IMR-90 (cell line): ENCODE results near the gene RNF114. TPM values are rescaled to one million over a fixed set of nuclear protein-coding genes. Genes with fewer than 3 reads are reported as not detected.

Source experiments
- ATAC-seq: fragments of 200-7000 bp; cut with Tn5 transposase; 2 replicates; pipeline ENCODE4 v1.9.1; 2020; ENCODE audit warnings: low read depth, mild to moderate bottlenecking, moderate library complexity
- BruUV-seq: library from RNA; stranded (reverse); fragments of 400-500 nt; replicated peaks from 2 replicates; lab custom pipeline; 2021; lab: Mats Ljungman, UMichigan
- CTCF ChIA-PET: fragments of 300-600 bp; formaldehyde crosslinking; extraction: SDS; loops from one replicate; lab custom pipeline; 2021; ENCODE audit warnings: antibody characterized with exemption; lab: Yijun Ruan, JAX
- POLR2A ChIA-PET: fragments of 300-600 bp; sonication (Branson Sonifier 250); formaldehyde crosslinking; loops from one replicate; lab custom pipeline; 2022; ENCODE audit warnings: antibody characterized with exemption; ENCODE audit not compliant: unreplicated experiment; lab: Charles Lee
- DNase-seq: peaks from one replicate; pipeline ENCODE4 v3.0.0; 2013
- H2AFZ ChIP-seq: replicated peaks from 2 replicates; pipeline ENCODE3; 2013; ENCODE audit warnings: low read length, mild to moderate bottlenecking; ENCODE audit not compliant: poor library complexity
- H2AK5ac ChIP-seq: 2 replicates; pipeline ENCODE4 v1.6.1; 2013; ENCODE audit warnings: low read depth, low read length, inconsistent platforms
- H2AK9ac ChIP-seq: replicated peaks from 2 replicates; pipeline ENCODE3; 2013; ENCODE audit warnings: mild to moderate bottlenecking, low read depth, low read length, moderate library complexity; ENCODE audit not compliant: poor library complexity
- H2BK120ac ChIP-seq: 2 replicates; pipeline ENCODE4 v1.6.1; 2013; ENCODE audit warnings: low read depth, low read length, inconsistent platforms
- H2BK15ac ChIP-seq: 3 replicates; pipeline ENCODE4 v1.6.1; 2013; ENCODE audit warnings: low read depth, low read length, inconsistent platforms
- H2BK20ac ChIP-seq: 2 replicates; pipeline ENCODE4 v1.6.1; 2013; ENCODE audit warnings: low read depth, mild to moderate bottlenecking, inconsistent platforms, low read length, moderate library complexity
- H2BK5ac ChIP-seq: 2 replicates; pipeline ENCODE4 v1.6.1; 2013; ENCODE audit warnings: mild to moderate bottlenecking, low read depth, low read length, inconsistent platforms; ENCODE audit not compliant: poor library complexity, severe bottlenecking
- H3K14ac ChIP-seq: replicated peaks from 2 replicates; pipeline ENCODE4 v1.6.1; 2013; ENCODE audit warnings: low read depth, low read length, inconsistent platforms
- H3K18ac ChIP-seq: 2 replicates; pipeline ENCODE4 v1.6.1; 2013; ENCODE audit warnings: low read depth, low read length, control low read depth
- H3K23ac ChIP-seq: 2 replicates; pipeline ENCODE4 v1.6.1; 2013; ENCODE audit warnings: low read depth, low read length, inconsistent platforms
- H3K27ac ChIP-seq: 2 replicates; pipeline ENCODE4 v1.5.1; 2013; ENCODE audit warnings: mild to moderate bottlenecking, control low read depth, low read length; ENCODE audit not compliant: insufficient read depth
- H3K27me3 ChIP-seq: 2 replicates; pipeline ENCODE4 v1.6.1; 2013; ENCODE audit warnings: low read length; ENCODE audit not compliant: control insufficient read depth, insufficient read depth
- H3K36me3 ChIP-seq: 2 replicates; pipeline ENCODE4 v1.6.1; 2013; ENCODE audit warnings: low read length, mixed read lengths; ENCODE audit not compliant: control insufficient read depth, insufficient read depth
- H3K4ac ChIP-seq: 2 replicates; pipeline ENCODE4 v1.6.1; 2013; ENCODE audit warnings: low read depth, low read length, inconsistent platforms
- H3K4me1 ChIP-seq: 2 replicates; pipeline ENCODE4 v1.6.1; 2013; ENCODE audit warnings: low read length, mixed read lengths; ENCODE audit not compliant: control insufficient read depth, insufficient read depth
- H3K4me2 ChIP-seq: 2 replicates; pipeline ENCODE4 v1.6.1; 2013; ENCODE audit warnings: low read depth, mild to moderate bottlenecking, control low read depth, low read length, moderate library complexity
- H3K4me3 ChIP-seq: 2 replicates; pipeline ENCODE4 v1.5.1; 2013; ENCODE audit warnings: low read depth, mild to moderate bottlenecking, control low read depth, low read length, moderate library complexity; ENCODE audit not compliant: insufficient read depth
- H3K56ac ChIP-seq: 2 replicates; pipeline ENCODE4 v1.6.1; 2013; ENCODE audit warnings: low read length, inconsistent platforms; ENCODE audit not compliant: insufficient read depth; ENCODE audit errors: extremely low read depth
- H3K79me1 ChIP-seq, 2 experiments: 2 replicates each; pipeline ENCODE4 v1.6.1; 2013; ENCODE audit warnings: low read length in 2 of 2, inconsistent platforms in 1 of 2, low read depth in 1 of 2
- H3K9ac ChIP-seq: 2 replicates; pipeline ENCODE4 v1.6.1; 2013; ENCODE audit warnings: low read depth, low read length, control low read depth
- H3K9me1 ChIP-seq: 2 replicates; pipeline ENCODE4 v1.6.1; 2013; ENCODE audit warnings: low read length, inconsistent platforms; ENCODE audit not compliant: insufficient read depth
- H3K9me3 ChIP-seq: 2 replicates; pipeline ENCODE4 v1.6.1; 2013; ENCODE audit warnings: low read length; ENCODE audit not compliant: control insufficient read depth, insufficient read depth
- H4K20me1 ChIP-seq: 2 replicates; pipeline ENCODE4 v1.6.1; 2013; ENCODE audit warnings: low read length, inconsistent platforms; ENCODE audit not compliant: insufficient read depth
- H4K5ac ChIP-seq: 2 replicates; pipeline ENCODE4 v1.6.1; 2013; ENCODE audit warnings: mild to moderate bottlenecking, low read depth, low read length, control low read depth
- H4K8ac ChIP-seq, 2 experiments: 2 replicates each; pipeline ENCODE4 v1.6.1; 2013; ENCODE audit warnings: low read depth in 2 of 2, low read length in 2 of 2, control low read depth in 1 of 2, inconsistent platforms in 1 of 2
- H4K91ac ChIP-seq: 2 replicates; pipeline ENCODE4 v1.6.1; 2013; ENCODE audit warnings: low read depth, low read length, inconsistent platforms; ENCODE audit not compliant: insufficient read depth
- CHD1 ChIP-seq: IDR thresholded peaks from 2 replicates; pipeline ENCODE4 v1.6.1; 2012; ENCODE audit warnings: low read depth, low read length, improper control_type of control experiment
- FOS ChIP-seq: fragments of 150-350 bp; IDR thresholded peaks from 2 replicates; pipeline ENCODE4 v1.6.1; 2016; ENCODE audit warnings: low read depth, low read length
- MAFK ChIP-seq: IDR thresholded peaks from 2 replicates; pipeline ENCODE4 v1.6.1; 2012; ENCODE audit warnings: low read depth, low read length, improper control_type of control experiment
- MXI1 ChIP-seq: IDR thresholded peaks from 2 replicates; pipeline ENCODE4 v1.6.1; 2012; ENCODE audit warnings: low read depth, mild to moderate bottlenecking, low read length, moderate library complexity, borderline replicate concordance
- RAD21 ChIP-seq: IDR thresholded peaks from 2 replicates; pipeline ENCODE4 v1.6.1; 2012; ENCODE audit warnings: low read length, improper control_type of control experiment
- SMC3 ChIP-seq: fragments of 150-350 bp; IDR thresholded peaks from 2 replicates; pipeline ENCODE4 v1.6.1; 2016; ENCODE audit warnings: low read depth, mild to moderate bottlenecking, antibody characterized with exemption, low read length, moderate library complexity
- WGBS, 2 experiments: methylation state at CpG; one replicate each; pipeline versions ENCODE4 v1.1.5 to v1.1.7; 2013; ENCODE audit warnings: missing lambda C conversion rate in 2 of 2; ENCODE audit not compliant: insufficient read length in 1 of 2; ENCODE audit errors: extremely low coverage in 2 of 2; 5-methylcytosine and 5-hydroxymethylcytosine counted together
- dilution Hi-C: fragments of 300-500 bp; cut with HindIII; formaldehyde crosslinking; loops from one replicate; pipeline ENCODE4 v1.14.3; 2018; ENCODE audit warnings: low sequenced_read_pairs; ENCODE audit not compliant: unreplicated experiment
- in situ Hi-C: fragments of 300-500 bp; cut with MboI; formaldehyde crosslinking; loops from 3 replicates; pipeline ENCODE4 v1.14.3; 2019; ENCODE audit warnings: low sequenced_read_pairs, inconsistent platforms, mixed read lengths
- intact Hi-C: fragments of 100-400 bp; cut with micrococcal nuclease; formaldehyde crosslinking; loops from 2 replicates; pipeline ENCODE4 v1.10.0; 2022
- polyA plus RNA-seq, 3 experiments: library from polyadenylated mRNA; depleted of rRNA; stranded (reverse); fragments of >200 nt; gene quantifications; 2 replicates each; pipeline ENCODE4 v1.2.3, GENCODE V29; 2012; ENCODE audit warnings: low replicate concordance in 1 of 3
- total RNA-seq: library from RNA; depleted of rRNA; stranded (reverse); fragments of >200 nt; gene quantifications from 2 replicates; pipeline ENCODE4 v1.2.3, GENCODE V29; 2012
- TF ChIP-seq, protein P1 (sequence below): conservative IDR thresholded peaks from 2 replicates; pipeline ENCODE4 v1.5.1; 2012; ENCODE audit warnings: mild to moderate bottlenecking, low read depth, low read length, improper control_type of control experiment
- TF ChIP-seq, protein P2 (sequence below): fragments of 150-350 bp; IDR thresholded peaks from 2 replicates; pipeline ENCODE4 v1.6.1; 2016; ENCODE audit warnings: low read depth, mild to moderate bottlenecking, low read length, moderate library complexity, borderline replicate concordance
- TF ChIP-seq, protein P3 (sequence below): fragments of 150-350 bp; IDR thresholded peaks from 2 replicates; pipeline ENCODE4 v1.6.1; 2017; ENCODE audit warnings: mild to moderate bottlenecking, antibody characterized with exemption, low read length, low read depth

RNF114 gene
- total and polyA plus RNA-seq, 2 of the 4 experiments (the other 2 are of a cell fraction), result 44.6 to 62.3 TPM

DNA sequence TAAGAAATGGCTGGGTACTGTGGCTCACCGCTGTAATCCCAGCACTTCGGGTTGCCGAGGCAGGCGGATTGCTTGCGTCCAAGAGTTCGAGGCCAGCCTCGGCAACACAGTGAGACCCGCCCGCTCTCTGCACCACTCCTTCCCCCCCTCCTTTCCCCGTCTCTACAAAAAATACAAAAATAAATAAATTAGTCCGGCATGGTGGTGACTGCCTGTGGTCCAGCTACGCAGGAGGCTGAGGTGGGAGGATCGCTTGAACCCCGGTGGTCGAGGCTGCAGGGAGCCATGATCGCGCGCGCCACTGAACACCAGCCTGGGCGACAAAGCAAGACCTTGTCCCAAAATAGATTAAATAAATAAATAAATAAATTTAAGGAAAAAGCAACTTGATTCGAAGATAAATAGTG lies 448 bp upstream of the RNF114 start:
- DNase-seq (no peak), ATAC-seq (no peak)
- Histone ChIP-seq H4K91ac (peak overlapping the region; percentile 61; the same call in 1 of the 2 replicates), H3K23ac (no peak overlapping the region), H3K79me1 (peaks cover 0 to 43% of the 10 kb centered on the region in 2 experiments; a peak in 3 of 4 replicates), H3K4me2 (peak overlapping the region; percentile 26), H3K56ac (no peak overlapping the region), H2BK20ac (peak overlapping the region; percentile 81), H3K9me3 (no peaks in the 10 kb centered on the region), H3K27ac (peak overlapping the region; percentile 66), H4K8ac (peak overlapping the region; percentile 96 to 98), H2AK9ac (peak overlapping the region; percentile 18), H3K9me1 (peaks cover 16% of the 10 kb centered on the region), H3K4ac (peak overlapping the region; percentile 91), H3K4me3 (peak overlapping the region; percentile 6; the same call in 1 of the 2 replicates), H3K36me3 (0 out of 2 replicates have a peak, but pooled peaks cover 2% of the 10 kb centered on the region), H3K27me3 (no peaks in the 10 kb centered on the region), H3K18ac (0 out of 2 replicates have a peak overlapping the region, but pooled peaks have one; percentile 26), H4K5ac (peak overlapping the region; percentile 90), H2BK5ac (peak overlapping the region; percentile 82), H2AFZ (peak overlapping the region; percentile 73), H3K9ac (peak overlapping the region; percentile 25; the same call in 1 of the 2 replicates), H3K14ac (no peak overlapping the region; the same call in 1 of the 2 replicates), H2BK15ac (peak overlapping the region; percentile 90; the same call in 2 of the 3 replicates), H2BK120ac (peak overlapping the region; percentile 93), H4K20me1 (peaks cover 31% of the 10 kb centered on the region), H3K4me1 (peaks cover 13% of the 10 kb centered on the region), H2AK5ac (peak overlapping the region; percentile 84; the same call in 1 of the 2 replicates)
- TF ChIP-seq CHD1 (no peak), SMC3 (no peak), FOS (no peak), MAFK (no peak), MXI1 (no peak), RAD21 (no peak)
- TF ChIP-seq, protein P1, sequence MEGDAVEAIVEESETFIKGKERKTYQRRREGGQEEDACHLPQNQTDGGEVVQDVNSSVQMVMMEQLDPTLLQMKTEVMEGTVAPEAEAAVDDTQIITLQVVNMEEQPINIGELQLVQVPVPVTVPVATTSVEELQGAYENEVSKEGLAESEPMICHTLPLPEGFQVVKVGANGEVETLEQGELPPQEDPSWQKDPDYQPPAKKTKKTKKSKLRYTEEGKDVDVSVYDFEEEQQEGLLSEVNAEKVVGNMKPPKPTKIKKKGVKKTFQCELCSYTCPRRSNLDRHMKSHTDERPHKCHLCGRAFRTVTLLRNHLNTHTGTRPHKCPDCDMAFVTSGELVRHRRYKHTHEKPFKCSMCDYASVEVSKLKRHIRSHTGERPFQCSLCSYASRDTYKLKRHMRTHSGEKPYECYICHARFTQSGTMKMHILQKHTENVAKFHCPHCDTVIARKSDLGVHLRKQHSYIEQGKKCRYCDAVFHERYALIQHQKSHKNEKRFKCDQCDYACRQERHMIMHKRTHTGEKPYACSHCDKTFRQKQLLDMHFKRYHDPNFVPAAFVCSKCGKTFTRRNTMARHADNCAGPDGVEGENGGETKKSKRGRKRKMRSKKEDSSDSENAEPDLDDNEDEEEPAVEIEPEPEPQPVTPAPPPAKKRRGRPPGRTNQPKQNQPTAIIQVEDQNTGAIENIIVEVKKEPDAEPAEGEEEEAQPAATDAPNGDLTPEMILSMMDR, result no peak
- TF ChIP-seq, protein P2, sequence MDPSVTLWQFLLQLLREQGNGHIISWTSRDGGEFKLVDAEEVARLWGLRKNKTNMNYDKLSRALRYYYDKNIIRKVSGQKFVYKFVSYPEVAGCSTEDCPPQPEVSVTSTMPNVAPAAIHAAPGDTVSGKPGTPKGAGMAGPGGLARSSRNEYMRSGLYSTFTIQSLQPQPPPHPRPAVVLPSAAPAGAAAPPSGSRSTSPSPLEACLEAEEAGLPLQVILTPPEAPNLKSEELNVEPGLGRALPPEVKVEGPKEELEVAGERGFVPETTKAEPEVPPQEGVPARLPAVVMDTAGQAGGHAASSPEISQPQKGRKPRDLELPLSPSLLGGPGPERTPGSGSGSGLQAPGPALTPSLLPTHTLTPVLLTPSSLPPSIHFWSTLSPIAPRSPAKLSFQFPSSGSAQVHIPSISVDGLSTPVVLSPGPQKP, result no peak
- TF ChIP-seq, protein P3, sequence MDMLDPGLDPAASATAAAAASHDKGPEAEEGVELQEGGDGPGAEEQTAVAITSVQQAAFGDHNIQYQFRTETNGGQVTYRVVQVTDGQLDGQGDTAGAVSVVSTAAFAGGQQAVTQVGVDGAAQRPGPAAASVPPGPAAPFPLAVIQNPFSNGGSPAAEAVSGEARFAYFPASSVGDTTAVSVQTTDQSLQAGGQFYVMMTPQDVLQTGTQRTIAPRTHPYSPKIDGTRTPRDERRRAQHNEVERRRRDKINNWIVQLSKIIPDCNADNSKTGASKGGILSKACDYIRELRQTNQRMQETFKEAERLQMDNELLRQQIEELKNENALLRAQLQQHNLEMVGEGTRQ, result no peak
- BruUV-seq, result no TSS peak
- ChIA-PET POLR2A (no interaction called here), CTCF (interaction anchor here (0.6 to 1.2 kb wide), 2 partner anchors 136 to 844 kb away, joined by 3 read pairs; no protein-coding TSS in a partner anchor)
- in situ Hi-C loops (no loop called here), dilution Hi-C loops (no loop called here), intact Hi-C loops (no loop called here)
- no CpG with 5 or more reads among the region's 21 CpGs for WGBS, 2 experiments
